NT2/D1 (cell line): ENCODE measurements around the gene ZNHIT1.

Source experiments
- SUZ12 ChIP-seq: IDR thresholded peaks from 2 replicates; pipeline ENCODE4 v1.6.1; 2011; ENCODE audit not compliant: insufficient read length, insufficient read depth; ENCODE audit errors: extremely low read depth
- YY1 ChIP-seq: IDR thresholded peaks from 2 replicates; pipeline ENCODE4 v1.6.1; 2011; ENCODE audit not compliant: insufficient read length, insufficient read depth
- ZNF274 ChIP-seq: IDR thresholded peaks from 2 replicates; pipeline ENCODE4 v1.6.1; 2011; ENCODE audit warnings: mild to moderate bottlenecking, low read depth, low read length

DNA sequence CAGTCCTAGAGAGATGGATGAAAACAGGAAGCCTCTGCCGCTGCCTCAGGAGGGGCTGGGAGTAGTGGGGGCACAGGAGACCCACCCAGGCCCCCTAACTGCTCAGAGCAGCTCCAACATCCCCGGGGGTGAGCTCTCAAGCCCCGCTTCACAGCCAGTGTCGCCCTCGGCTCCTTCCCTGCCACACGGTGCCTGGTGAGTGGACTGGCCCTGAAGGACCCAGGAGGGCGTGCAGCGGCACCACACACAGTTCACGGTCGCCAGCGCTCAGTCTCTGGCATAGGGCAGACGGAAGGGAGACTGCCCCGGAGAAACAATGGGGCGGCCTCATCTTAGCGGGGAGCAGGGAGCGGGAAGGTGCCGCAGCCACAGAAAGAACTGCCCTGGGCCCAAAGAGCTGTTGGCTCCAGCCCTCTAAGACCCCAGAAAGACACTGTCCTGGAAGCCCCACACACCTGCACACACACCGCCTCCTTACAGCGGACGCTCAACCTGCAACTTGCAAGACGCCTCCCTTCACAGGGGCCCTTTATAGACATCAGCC is 18.4 kb downstream of the ZNHIT1 start:
- TF ChIP-seq YY1 (no peak), ZNF274 (no peak), SUZ12 (no peak)
